Measurements from ENCODE around the gene NEDD4L. TPM values are rescaled to one million over a fixed set of nuclear protein-coding genes. Genes with fewer than 3 reads are reported as not detected.

Gene NEDD4L
- polyA plus RNA-seq, 1 experiment = 14.1 TPM

GRCh38 chr18:58064406-58064998, 20.5 kb downstream of the NEDD4L start:
- no peaks in the 10 kb centered on the region for H3K36me3 ChIP-seq (ENCODE audit: control insufficient read depth, insufficient read depth, low read length)

GRCh38 chr18:58065956-58066355, 21.9 kb downstream of the NEDD4L start:
- Histone ChIP-seq H3K27me3 (ENCODE audit: control insufficient read depth, insufficient read depth, low read length) (0 out of 2 replicates have a peak, but pooled peaks cover 2% of the 10 kb centered on the region), H3K36me3 (ENCODE audit: control insufficient read depth, insufficient read depth, low read length) (no peaks in the 10 kb centered on the region), H3K4me3 (ENCODE audit: low read depth, low read length) (no peak overlapping the region)
- TF ChIP-seq, protein P1, sequence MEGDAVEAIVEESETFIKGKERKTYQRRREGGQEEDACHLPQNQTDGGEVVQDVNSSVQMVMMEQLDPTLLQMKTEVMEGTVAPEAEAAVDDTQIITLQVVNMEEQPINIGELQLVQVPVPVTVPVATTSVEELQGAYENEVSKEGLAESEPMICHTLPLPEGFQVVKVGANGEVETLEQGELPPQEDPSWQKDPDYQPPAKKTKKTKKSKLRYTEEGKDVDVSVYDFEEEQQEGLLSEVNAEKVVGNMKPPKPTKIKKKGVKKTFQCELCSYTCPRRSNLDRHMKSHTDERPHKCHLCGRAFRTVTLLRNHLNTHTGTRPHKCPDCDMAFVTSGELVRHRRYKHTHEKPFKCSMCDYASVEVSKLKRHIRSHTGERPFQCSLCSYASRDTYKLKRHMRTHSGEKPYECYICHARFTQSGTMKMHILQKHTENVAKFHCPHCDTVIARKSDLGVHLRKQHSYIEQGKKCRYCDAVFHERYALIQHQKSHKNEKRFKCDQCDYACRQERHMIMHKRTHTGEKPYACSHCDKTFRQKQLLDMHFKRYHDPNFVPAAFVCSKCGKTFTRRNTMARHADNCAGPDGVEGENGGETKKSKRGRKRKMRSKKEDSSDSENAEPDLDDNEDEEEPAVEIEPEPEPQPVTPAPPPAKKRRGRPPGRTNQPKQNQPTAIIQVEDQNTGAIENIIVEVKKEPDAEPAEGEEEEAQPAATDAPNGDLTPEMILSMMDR (IDR thresholded peaks at IDR 0.05; ENCODE audit: insufficient read depth, low read depth, low read length) = no peak
- CTCF ChIA-PET = no interaction called here
- no peak for DNase-seq (ENCODE audit: low read depth)
- POLR2A ChIA-PET = no interaction called here

More at GRCh38 chr18:58064406-58064998, 20.5 kb downstream of the NEDD4L start:
- CTCF ChIA-PET = no interaction called here
- no peak for DNase-seq (ENCODE audit: low read depth)
- POLR2A ChIA-PET = interaction anchor here (0.6 kb wide), 1 partner anchor 17 kb away, joined by 3 read pairs; no protein-coding TSS in a partner anchor
- TF ChIP-seq, protein P1 (IDR thresholded peaks at IDR 0.05; ENCODE audit: insufficient read depth, low read depth, low read length) = no peak
- no peaks in the 10 kb centered on the region for H3K27me3 ChIP-seq (ENCODE audit: control insufficient read depth, insufficient read depth, low read length)
- H3K4me3 ChIP-seq (ENCODE audit: low read depth, low read length) = no peak overlapping the region

- TF ChIP-seq, protein P1 (IDR thresholded peaks at IDR 0.05; ENCODE audit: insufficient read depth, low read depth, low read length) = no peak
- ChIA-PET POLR2A (no interaction called here), CTCF (interaction anchor here (0.9 to 1.2 kb wide), 3 partner anchors 50 to 114 kb away, joined by 3 read pairs; no protein-coding TSS in a partner anchor)
- 0 out of 2 replicates have a peak, but pooled peaks cover 2% of the 10 kb centered on the region for H3K27me3 ChIP-seq (ENCODE audit: control insufficient read depth, insufficient read depth, low read length)
- no peaks in the 10 kb centered on the region for H3K36me3 ChIP-seq (ENCODE audit: control insufficient read depth, insufficient read depth, low read length)
- no peak for DNase-seq (ENCODE audit: low read depth)
- H3K4me3 ChIP-seq (ENCODE audit: low read depth, low read length) = no peak overlapping the region
Measured at GRCh38 chr18:58067601-58068000, 23.6 kb downstream of the NEDD4L start.

DNA sequence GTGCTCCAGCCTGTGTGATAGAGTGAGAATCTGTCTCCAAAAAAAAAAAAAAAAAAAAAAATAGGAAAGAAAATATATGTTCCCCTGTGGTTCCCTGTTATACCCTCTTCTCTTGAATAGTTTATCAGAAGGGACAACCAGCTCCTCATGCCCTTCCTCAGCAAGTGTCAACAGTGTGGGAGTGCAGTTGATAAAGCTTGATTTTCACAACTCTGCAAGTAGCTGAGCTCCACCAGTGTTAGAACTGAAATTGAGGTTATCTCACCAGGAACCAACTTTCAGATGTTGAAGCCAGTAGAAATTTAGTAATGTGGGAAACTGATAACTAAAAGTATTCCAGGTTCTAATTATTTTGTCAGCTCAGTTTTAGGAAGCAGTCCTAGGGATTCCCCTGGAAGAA, 25.1 kb downstream of the NEDD4L start:
- Histone ChIP-seq H3K36me3 (ENCODE audit: control insufficient read depth, insufficient read depth, low read length) (no peaks in the 10 kb centered on the region), H3K27me3 (ENCODE audit: control insufficient read depth, insufficient read depth, low read length) (0 out of 2 replicates have a peak, but pooled peaks cover 2% of the 10 kb centered on the region), H3K4me3 (ENCODE audit: low read depth, low read length) (no peak overlapping the region)
- ChIA-PET POLR2A (no interaction called here), CTCF (no interaction called here)
- no peak for DNase-seq (ENCODE audit: low read depth)
- TF ChIP-seq, protein P1 (IDR thresholded peaks at IDR 0.05; ENCODE audit: insufficient read depth, low read depth, low read length) = no peak

DNA sequence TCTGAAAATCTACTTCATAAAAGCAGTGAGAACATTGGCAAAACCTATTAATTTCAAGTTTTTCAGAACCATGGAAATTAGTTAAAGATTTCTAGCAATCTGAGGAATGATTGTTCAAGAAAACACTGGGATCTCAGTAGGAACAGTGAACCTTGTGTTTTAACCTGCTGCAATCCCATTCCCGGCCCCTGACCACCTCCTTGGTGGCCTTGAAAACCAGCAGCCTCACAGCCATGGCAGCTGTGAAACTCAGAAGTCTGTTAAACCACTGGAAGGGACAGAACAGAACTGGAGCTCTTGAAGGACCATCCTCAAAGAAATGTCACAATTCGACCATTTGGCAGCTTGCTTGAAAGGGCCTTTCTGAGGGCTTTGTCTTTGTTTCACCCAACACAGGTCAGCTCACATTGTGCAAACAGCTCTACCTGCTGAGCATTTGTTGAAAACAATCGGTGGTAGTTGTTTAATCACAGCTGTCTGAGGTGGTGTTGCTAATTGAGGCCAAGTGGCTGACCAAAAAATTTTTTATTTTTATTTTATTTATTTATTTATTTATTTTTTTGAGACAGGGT, 25.8 kb downstream of the NEDD4L start:
- no peak for DNase-seq (ENCODE audit: low read depth)
- CTCF ChIA-PET = no interaction called here

More for the DNA sequence above, 25.8 kb downstream of the NEDD4L start:
- Histone ChIP-seq H3K27me3 (ENCODE audit: control insufficient read depth, insufficient read depth, low read length) (peaks cover 2% of the 10 kb centered on the region; the same call in 1 of the 2 replicates), H3K36me3 (ENCODE audit: control insufficient read depth, insufficient read depth, low read length) (no peaks in the 10 kb centered on the region), H3K4me3 (ENCODE audit: low read depth, low read length) (no peak overlapping the region)
- TF ChIP-seq, protein P1 (IDR thresholded peaks at IDR 0.05; ENCODE audit: insufficient read depth, low read depth, low read length) = no peak
- POLR2A ChIA-PET = no interaction called here

All from BJ (cell line).